IMR-90 (cell line): ENCODE results near the gene MAGI1. TPM values are rescaled to one million over a fixed set of nuclear protein-coding genes. Genes with fewer than 3 reads are reported as not detected.

ENCODE experiments used
- ATAC-seq: fragments of 200-7000 bp; cut with Tn5 transposase; 2 replicates; pipeline ENCODE4 v1.9.1; 2020; ENCODE audit warnings: low read depth, mild to moderate bottlenecking, moderate library complexity
- BruUV-seq: library from RNA; stranded (reverse); fragments of 400-500 nt; replicated peaks from 2 replicates; lab custom pipeline; 2021; lab: Mats Ljungman, UMichigan
- CTCF ChIA-PET: fragments of 300-600 bp; formaldehyde crosslinking; extraction: SDS; loops from one replicate; lab custom pipeline; 2021; ENCODE audit warnings: antibody characterized with exemption; lab: Yijun Ruan, JAX
- POLR2A ChIA-PET: fragments of 300-600 bp; sonication (Branson Sonifier 250); formaldehyde crosslinking; loops from one replicate; lab custom pipeline; 2022; ENCODE audit warnings: antibody characterized with exemption; ENCODE audit not compliant: unreplicated experiment; lab: Charles Lee
- DNase-seq: peaks from one replicate; pipeline ENCODE4 v3.0.0; 2013
- H2AFZ ChIP-seq: replicated peaks from 2 replicates; pipeline ENCODE3; 2013; ENCODE audit warnings: low read length, mild to moderate bottlenecking; ENCODE audit not compliant: poor library complexity
- H2AK5ac ChIP-seq: 2 replicates; pipeline ENCODE4 v1.6.1; 2013; ENCODE audit warnings: low read depth, low read length, inconsistent platforms
- H2AK9ac ChIP-seq: replicated peaks from 2 replicates; pipeline ENCODE3; 2013; ENCODE audit warnings: mild to moderate bottlenecking, low read depth, low read length, moderate library complexity; ENCODE audit not compliant: poor library complexity
- H2BK120ac ChIP-seq: 2 replicates; pipeline ENCODE4 v1.6.1; 2013; ENCODE audit warnings: low read depth, low read length, inconsistent platforms
- H2BK15ac ChIP-seq: 3 replicates; pipeline ENCODE4 v1.6.1; 2013; ENCODE audit warnings: low read depth, low read length, inconsistent platforms
- H2BK20ac ChIP-seq: 2 replicates; pipeline ENCODE4 v1.6.1; 2013; ENCODE audit warnings: low read depth, mild to moderate bottlenecking, inconsistent platforms, low read length, moderate library complexity
- H2BK5ac ChIP-seq: 2 replicates; pipeline ENCODE4 v1.6.1; 2013; ENCODE audit warnings: mild to moderate bottlenecking, low read depth, low read length, inconsistent platforms; ENCODE audit not compliant: poor library complexity, severe bottlenecking
- H3K14ac ChIP-seq: replicated peaks from 2 replicates; pipeline ENCODE4 v1.6.1; 2013; ENCODE audit warnings: low read depth, low read length, inconsistent platforms
- H3K18ac ChIP-seq: 2 replicates; pipeline ENCODE4 v1.6.1; 2013; ENCODE audit warnings: low read depth, low read length, control low read depth
- H3K23ac ChIP-seq: 2 replicates; pipeline ENCODE4 v1.6.1; 2013; ENCODE audit warnings: low read depth, low read length, inconsistent platforms
- H3K27ac ChIP-seq: 2 replicates; pipeline ENCODE4 v1.5.1; 2013; ENCODE audit warnings: mild to moderate bottlenecking, control low read depth, low read length; ENCODE audit not compliant: insufficient read depth
- H3K27me3 ChIP-seq: 2 replicates; pipeline ENCODE4 v1.6.1; 2013; ENCODE audit warnings: low read length; ENCODE audit not compliant: control insufficient read depth, insufficient read depth
- H3K36me3 ChIP-seq: 2 replicates; pipeline ENCODE4 v1.6.1; 2013; ENCODE audit warnings: low read length, mixed read lengths; ENCODE audit not compliant: control insufficient read depth, insufficient read depth
- H3K4ac ChIP-seq: 2 replicates; pipeline ENCODE4 v1.6.1; 2013; ENCODE audit warnings: low read depth, low read length, inconsistent platforms
- H3K4me1 ChIP-seq: 2 replicates; pipeline ENCODE4 v1.6.1; 2013; ENCODE audit warnings: low read length, mixed read lengths; ENCODE audit not compliant: control insufficient read depth, insufficient read depth
- H3K4me2 ChIP-seq: 2 replicates; pipeline ENCODE4 v1.6.1; 2013; ENCODE audit warnings: low read depth, mild to moderate bottlenecking, control low read depth, low read length, moderate library complexity
- H3K4me3 ChIP-seq: 2 replicates; pipeline ENCODE4 v1.5.1; 2013; ENCODE audit warnings: low read depth, mild to moderate bottlenecking, control low read depth, low read length, moderate library complexity; ENCODE audit not compliant: insufficient read depth
- H3K56ac ChIP-seq: 2 replicates; pipeline ENCODE4 v1.6.1; 2013; ENCODE audit warnings: low read length, inconsistent platforms; ENCODE audit not compliant: insufficient read depth; ENCODE audit errors: extremely low read depth
- H3K79me1 ChIP-seq, 2 experiments: 2 replicates each; pipeline ENCODE4 v1.6.1; 2013; ENCODE audit warnings: low read length in 2 of 2, inconsistent platforms in 1 of 2, low read depth in 1 of 2
- H3K9ac ChIP-seq: 2 replicates; pipeline ENCODE4 v1.6.1; 2013; ENCODE audit warnings: low read depth, low read length, control low read depth
- H3K9me1 ChIP-seq: 2 replicates; pipeline ENCODE4 v1.6.1; 2013; ENCODE audit warnings: low read length, inconsistent platforms; ENCODE audit not compliant: insufficient read depth
- H3K9me3 ChIP-seq: 2 replicates; pipeline ENCODE4 v1.6.1; 2013; ENCODE audit warnings: low read length; ENCODE audit not compliant: control insufficient read depth, insufficient read depth
- H4K20me1 ChIP-seq: 2 replicates; pipeline ENCODE4 v1.6.1; 2013; ENCODE audit warnings: low read length, inconsistent platforms; ENCODE audit not compliant: insufficient read depth
- H4K5ac ChIP-seq: 2 replicates; pipeline ENCODE4 v1.6.1; 2013; ENCODE audit warnings: mild to moderate bottlenecking, low read depth, low read length, control low read depth
- H4K8ac ChIP-seq, 2 experiments: 2 replicates each; pipeline ENCODE4 v1.6.1; 2013; ENCODE audit warnings: low read depth in 2 of 2, low read length in 2 of 2, control low read depth in 1 of 2, inconsistent platforms in 1 of 2
- H4K91ac ChIP-seq: 2 replicates; pipeline ENCODE4 v1.6.1; 2013; ENCODE audit warnings: low read depth, low read length, inconsistent platforms; ENCODE audit not compliant: insufficient read depth
- CHD1 ChIP-seq: IDR thresholded peaks from 2 replicates; pipeline ENCODE4 v1.6.1; 2012; ENCODE audit warnings: low read depth, low read length, improper control_type of control experiment
- ELK1 ChIP-seq: fragments of 150-350 bp; IDR thresholded peaks from 2 replicates; pipeline ENCODE4 v1.6.1; 2016; ENCODE audit warnings: low read depth, mild to moderate bottlenecking, low read length, moderate library complexity, borderline replicate concordance
- RAD21 ChIP-seq: IDR thresholded peaks from 2 replicates; pipeline ENCODE4 v1.6.1; 2012; ENCODE audit warnings: low read length, improper control_type of control experiment
- whole genome bisulfite sequencing, 2 experiments: methylation state at CpG; one replicate each; pipeline versions ENCODE4 v1.1.5 to v1.1.7; 2013; ENCODE audit warnings: missing lambda C conversion rate in 2 of 2; ENCODE audit not compliant: insufficient read length in 1 of 2; ENCODE audit errors: extremely low coverage in 2 of 2; 5-methylcytosine and 5-hydroxymethylcytosine counted together
- dilution Hi-C: fragments of 300-500 bp; cut with HindIII; formaldehyde crosslinking; loops from one replicate; pipeline ENCODE4 v1.14.3; 2018; ENCODE audit warnings: low sequenced_read_pairs; ENCODE audit not compliant: unreplicated experiment
- in situ Hi-C: fragments of 300-500 bp; cut with MboI; formaldehyde crosslinking; loops from 3 replicates; pipeline ENCODE4 v1.14.3; 2019; ENCODE audit warnings: low sequenced_read_pairs, inconsistent platforms, mixed read lengths
- intact Hi-C: fragments of 100-400 bp; cut with micrococcal nuclease; formaldehyde crosslinking; loops from 2 replicates; pipeline ENCODE4 v1.10.0; 2022
- polyA plus RNA-seq, 3 experiments: library from polyadenylated mRNA; depleted of rRNA; stranded (reverse); fragments of >200 nt; gene quantifications; 2 replicates each; pipeline ENCODE4 v1.2.3, GENCODE V29; 2012; ENCODE audit warnings: low replicate concordance in 1 of 3
- total RNA-seq: library from RNA; depleted of rRNA; stranded (reverse); fragments of >200 nt; gene quantifications from 2 replicates; pipeline ENCODE4 v1.2.3, GENCODE V29; 2012

Gene MAGI1
- total and polyA plus RNA-seq, 2 of the 4 experiments (the other 2 are of a cell fraction) = 14.5 to 24.2 TPM

DNA sequence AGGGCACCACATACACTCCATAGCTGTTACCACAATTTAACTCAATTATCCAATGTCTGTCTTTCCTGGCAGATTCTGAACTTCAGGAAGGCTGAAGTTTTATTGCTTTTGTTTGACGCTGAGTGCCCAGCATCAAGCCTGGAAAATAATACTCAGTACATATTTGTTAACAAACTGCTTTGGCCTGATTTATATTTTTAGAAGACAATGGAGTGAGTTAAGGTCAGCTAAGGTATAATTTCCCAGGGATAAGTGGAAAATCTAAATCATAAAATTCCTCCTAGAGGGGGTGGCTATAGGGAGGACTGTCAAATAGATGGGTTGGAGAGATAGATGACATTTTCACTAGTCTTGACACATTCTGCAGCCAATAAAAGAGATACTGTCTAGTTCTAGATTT lies 691.6 kb downstream of the MAGI1 start:
- no peaks in the 10 kb centered on the region for H3K9me3 ChIP-seq
- H3K36me3 ChIP-seq = no peaks in the 10 kb centered on the region
- H3K23ac ChIP-seq = no peak overlapping the region
- peaks cover 3% of the 10 kb centered on the region; the same call in 1 of the 2 replicates for H3K27me3 ChIP-seq
- H3K4me3 ChIP-seq = no peak overlapping the region
- no peak overlapping the region for H2BK120ac ChIP-seq
- H3K4ac ChIP-seq = no peak overlapping the region
- no peak overlapping the region for H3K18ac ChIP-seq
- no peak overlapping the region for H3K4me2 ChIP-seq
- intact Hi-C loops = loop anchor here (2.0 to 10.0 kb wide), 2 partner anchors 388 to 812 kb away; no protein-coding TSS in a partner anchor
- no peak overlapping the region for H2BK20ac ChIP-seq
- WGBS, 2 experiments = no CpG with 5 or more reads among the region's 1 CpG
- no peak overlapping the region for H4K5ac ChIP-seq
- in situ Hi-C loops = loop anchor here (10.0 kb wide), 2 partner anchors 388 to 848 kb away; no protein-coding TSS in a partner anchor
- H2AK5ac ChIP-seq = no peak overlapping the region
- H3K4me1 ChIP-seq = peaks cover 4% of the 10 kb centered on the region; the same call in 1 of the 2 replicates
- no peaks in the 10 kb centered on the region for H4K20me1 ChIP-seq
- H3K9me1 ChIP-seq = no peaks in the 10 kb centered on the region
- no peak overlapping the region for H4K8ac ChIP-seq
- DNase-seq (no peak), ATAC-seq (no peak)
- no peak overlapping the region for H3K14ac ChIP-seq
- ChIA-PET POLR2A (no interaction called here), CTCF (no interaction called here)
- H3K9ac ChIP-seq = no peak overlapping the region
- H2BK15ac ChIP-seq = no peak overlapping the region
- dilution Hi-C loops = no loop called here
- H2BK5ac ChIP-seq = no peak overlapping the region
- H3K27ac ChIP-seq = no peak overlapping the region
- H3K56ac ChIP-seq = no peak overlapping the region
- no peak overlapping the region for H2AFZ ChIP-seq
- H4K91ac ChIP-seq = no peak overlapping the region
- H2AK9ac ChIP-seq = no peak overlapping the region
- BruUV-seq = no TSS peak
- no peaks in the 10 kb centered on the region for H3K79me1 ChIP-seq
- no peak for TF ChIP-seq ELK1
- no peak for TF ChIP-seq CHD1
- no peak for TF ChIP-seq RAD21
